ENCODE results near the gene KRTCAP3.

- TF ChIP-seq CTCF (conservative IDR thresholded peaks at IDR 0.05) (no peak), EZH2 (IDR thresholded peaks at IDR 0.05; ENCODE audit: low read depth) (no peak)
These were observed 3.4 kb downstream of the KRTCAP3 start for GRCh38 chr2:27445615-27446014.
